ENCODE results near the gene FHAD1.
"Not testable (repeated sequence)": the region's sequence is repeated elsewhere in the genome, so short reads cannot be mapped to it uniquely, and the experiment has no call there.

FHAD1 gene

GRCh38 chr1:15276691-15277446 lies 29.8 kb downstream of the FHAD1 start:
- DNase-seq (ENCODE audit: low spot score), result no peak

GRCh38 chr1:15277447-15277838 lies 30.4 kb downstream of the FHAD1 start:
- no peak for DNase-seq (ENCODE audit: low spot score)

- DNase-seq (ENCODE audit: low spot score), result no peak
Measured at GRCh38 chr1:15277933-15278332, 30.9 kb downstream of the FHAD1 start.

DNA sequence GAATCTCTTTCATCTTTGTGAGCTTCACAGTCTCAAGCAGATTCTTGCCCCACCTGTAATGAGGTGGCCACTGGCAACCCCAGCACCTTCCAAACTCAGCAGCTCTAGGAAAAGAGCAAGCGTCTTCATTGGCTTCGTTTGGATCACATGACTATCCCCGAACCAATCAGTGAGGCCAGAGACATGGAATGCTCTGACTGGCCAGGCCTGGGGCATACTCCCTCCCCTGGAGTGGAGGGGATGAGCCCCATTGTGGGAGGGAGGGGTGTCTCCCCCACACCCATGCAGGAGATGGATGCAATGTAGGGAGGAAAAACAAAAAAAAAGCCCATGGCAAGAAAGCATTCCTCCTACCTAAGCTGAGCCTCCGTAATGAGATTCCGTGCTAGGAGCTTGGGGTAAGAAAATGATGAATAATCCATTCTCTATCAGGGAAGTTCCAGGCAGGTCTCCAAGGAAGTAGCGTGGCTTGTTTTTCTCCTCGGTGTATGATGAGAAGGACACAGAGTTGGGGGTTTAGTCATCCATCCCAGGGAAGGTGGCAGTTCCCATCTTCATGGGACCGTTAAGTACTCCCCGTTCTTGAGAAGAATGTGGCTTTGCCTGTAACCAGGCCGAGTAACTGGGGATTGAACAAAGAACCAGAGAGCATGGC lies 32.7 kb downstream of the FHAD1 start:
- no peak for DNase-seq (ENCODE audit: low spot score)

DNA sequence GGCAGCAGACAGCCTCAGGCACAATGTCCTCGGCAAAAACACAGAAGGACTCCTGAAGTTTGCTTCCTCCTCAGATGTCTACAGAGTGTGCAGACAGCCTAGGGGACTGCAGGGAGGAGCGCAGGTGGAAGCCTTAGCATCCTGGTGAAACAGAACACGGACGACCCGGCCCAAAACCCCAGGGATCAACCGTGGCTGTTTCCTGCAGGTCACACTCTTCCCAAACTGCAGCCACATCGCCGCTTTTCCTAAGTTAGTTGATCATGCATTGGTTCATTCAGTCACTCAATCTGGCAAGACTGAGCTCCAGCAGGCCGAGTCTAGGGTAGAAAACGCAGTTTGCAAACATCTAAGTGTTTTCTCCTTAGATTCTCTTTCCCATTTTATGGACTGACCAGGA lies 33.4 kb downstream of the FHAD1 start:
- no peak for DNase-seq (ENCODE audit: low spot score)

DNA sequence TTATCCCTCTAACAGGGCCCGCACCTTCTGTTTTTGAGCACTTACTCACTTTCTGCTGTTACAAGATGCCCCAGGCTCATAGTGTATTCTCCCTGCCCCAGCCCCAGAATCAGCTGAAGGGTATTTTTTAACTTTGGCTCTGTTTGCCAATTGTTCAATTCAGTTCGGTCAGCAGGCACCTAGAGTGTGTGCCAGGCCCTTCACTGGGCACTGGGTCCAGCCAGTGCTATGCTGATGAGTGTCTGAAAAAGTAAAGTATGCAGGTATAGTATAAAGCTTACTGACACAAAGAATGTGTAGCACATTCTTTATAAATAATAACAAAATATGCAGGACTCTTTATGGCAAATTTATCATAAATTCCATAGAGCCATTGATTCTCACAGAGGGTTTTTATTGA lies 35.0 kb downstream of the FHAD1 start:
- DNase-seq (ENCODE audit: low spot score), result no peak

GRCh38 chr1:15282810-15283474 lies 35.9 kb downstream of the FHAD1 start:
- no peak for DNase-seq (ENCODE audit: low spot score)

GRCh38 chr1:15283526-15283925 lies 36.5 kb downstream of the FHAD1 start:
- no peak for DNase-seq (ENCODE audit: low spot score)

DNA sequence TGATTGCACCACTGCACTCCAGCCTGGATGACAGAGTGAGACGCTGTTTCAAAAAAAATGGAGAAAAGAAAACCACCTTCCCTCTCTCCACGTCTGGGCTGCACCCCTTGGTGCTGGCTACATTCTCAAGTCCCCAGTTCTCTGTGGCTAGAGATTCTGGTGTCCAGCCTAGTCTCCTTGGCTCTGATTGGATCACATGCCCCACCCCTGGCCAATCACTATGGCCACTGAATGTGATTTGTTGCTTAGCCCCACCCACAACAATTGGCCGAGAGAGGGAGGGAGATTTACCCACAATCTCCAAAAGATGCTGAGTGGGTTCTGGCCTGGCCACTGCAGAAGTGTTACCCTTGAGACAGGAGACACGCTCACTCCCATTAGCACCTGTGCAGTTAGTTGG lies 39.4 kb downstream of the FHAD1 start:
- no peak for DNase-seq (ENCODE audit: low spot score)

DNA sequence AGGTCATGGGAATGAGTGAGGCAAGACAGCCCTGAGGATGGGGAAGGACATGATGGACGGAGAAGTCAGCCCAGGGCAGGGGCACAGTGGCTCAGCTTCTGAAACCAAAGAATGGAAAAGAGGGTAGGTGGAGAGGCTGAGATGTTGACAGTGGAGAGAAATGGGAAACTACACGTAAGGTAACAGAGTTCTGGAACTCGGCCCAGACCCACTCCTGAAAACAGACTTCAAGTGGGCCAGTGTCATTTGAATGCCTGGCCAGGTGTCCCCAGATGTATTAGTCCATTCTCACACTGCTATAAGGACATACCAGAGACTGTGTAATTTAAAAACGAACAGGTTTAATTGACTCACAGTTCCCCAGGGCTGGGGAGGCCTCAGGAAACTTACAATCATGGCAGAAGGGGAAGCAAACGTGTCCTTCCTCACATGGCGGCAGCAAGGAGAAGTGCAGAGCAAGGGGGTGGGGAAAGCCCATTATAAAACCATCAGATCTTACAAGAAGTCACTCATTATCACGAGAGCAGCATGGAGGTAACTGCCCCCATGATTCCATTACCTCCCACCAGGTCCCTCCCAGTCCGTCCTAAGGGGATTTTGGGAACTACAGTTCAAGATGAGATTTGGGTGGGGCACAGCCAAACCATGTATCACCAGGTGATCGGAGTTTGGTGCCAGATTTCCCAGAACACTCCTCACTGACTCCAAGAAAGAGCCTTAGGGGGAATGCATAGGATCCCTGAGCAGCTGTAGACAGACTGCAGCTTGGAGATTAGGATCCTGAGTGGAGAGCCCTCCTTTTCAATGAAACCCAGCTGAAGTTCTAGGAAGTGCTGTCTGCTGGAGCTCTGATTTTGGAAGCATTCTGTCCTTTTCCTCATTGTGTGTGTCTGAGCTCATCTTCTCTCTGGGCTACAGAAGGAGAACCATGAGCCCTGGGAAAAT lies 40.3 kb downstream of the FHAD1 start:
- no peak for DNase-seq (ENCODE audit: low spot score)

- DNase-seq (ENCODE audit: low spot score), result no peak
Measured at GRCh38 chr1:15288173-15288926, 41.3 kb downstream of the FHAD1 start.

DNA sequence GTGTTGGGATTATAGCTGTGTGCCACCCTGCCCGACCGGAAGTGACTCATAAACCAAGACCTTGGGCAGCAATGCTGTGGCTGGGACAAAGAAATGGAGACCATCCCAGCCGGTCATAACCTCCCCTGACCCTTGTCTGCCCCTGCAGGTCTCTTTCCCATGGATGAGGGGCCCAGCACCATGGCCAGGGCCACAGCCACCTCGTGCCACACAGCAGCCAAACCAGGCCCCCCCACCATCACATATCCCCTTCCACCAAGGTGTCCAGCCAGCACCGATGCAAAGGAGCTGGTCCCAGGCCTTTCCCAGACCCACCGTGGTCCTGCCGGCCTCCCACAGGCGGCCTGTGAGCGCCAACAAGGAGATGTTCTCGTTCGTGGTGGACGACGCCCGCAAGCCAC lies 42.2 kb downstream of the FHAD1 start:
- no peak for DNase-seq (ENCODE audit: low spot score)

DNA sequence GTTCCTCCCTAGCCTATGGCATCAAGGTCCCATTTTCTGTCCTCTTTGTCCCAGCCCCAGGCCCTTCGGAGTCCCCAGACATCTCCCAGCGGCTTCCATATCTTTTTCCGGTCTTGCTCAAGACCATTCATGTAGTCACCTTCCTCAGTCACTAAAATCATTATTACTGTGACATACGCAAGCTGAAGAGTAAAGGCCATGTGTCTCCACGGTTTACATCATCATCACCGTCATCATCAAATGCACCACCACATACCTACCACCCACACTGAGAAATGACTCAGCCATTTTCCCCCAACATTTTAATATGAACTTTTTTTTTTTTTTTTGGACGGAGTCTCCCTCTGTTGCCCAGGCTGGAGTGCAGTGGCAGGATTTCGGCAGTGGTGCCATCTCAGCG lies 43.4 kb downstream of the FHAD1 start:
- DNase-seq (ENCODE audit: low spot score), result no peak

- DNase-seq (ENCODE audit: low spot score), result no peak
Measured at GRCh38 chr1:15295696-15296095, 48.7 kb downstream of the FHAD1 start.

DNA sequence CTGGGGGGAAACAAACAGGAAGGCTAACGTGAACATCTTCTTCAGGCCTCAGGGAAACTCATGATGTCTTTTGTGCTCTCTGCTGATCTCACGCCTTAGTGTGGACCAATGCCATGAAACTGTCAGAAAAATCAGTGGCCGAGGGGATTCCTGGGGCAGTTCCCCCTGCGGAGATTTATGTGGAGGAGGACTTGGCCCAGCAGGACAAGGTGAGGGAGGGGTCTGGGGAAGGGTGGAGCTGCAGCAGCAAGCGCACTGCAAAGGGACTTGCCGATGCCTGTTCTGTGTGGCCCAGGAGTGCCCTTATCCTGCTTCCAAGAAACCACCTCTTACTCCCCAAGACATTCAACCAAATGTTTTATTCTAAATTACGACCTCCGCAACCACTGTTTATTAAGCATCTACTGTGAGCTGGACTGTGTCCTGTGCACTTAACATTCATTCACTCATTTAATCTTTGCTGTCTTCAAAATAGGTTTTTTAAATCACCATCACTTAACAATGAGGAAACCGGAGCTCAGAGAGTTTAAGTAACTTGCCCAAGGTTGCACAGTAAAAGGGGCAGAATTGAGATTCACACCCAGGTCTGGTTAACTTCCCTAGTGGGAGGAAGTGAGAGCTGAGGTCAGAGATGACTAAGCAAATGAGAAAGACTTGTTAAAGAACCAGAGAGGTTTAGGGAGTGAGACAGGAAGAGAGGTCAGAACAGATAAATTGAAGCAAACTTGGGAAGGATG lies 49.7 kb downstream of the FHAD1 start:
- DNase-seq (ENCODE audit: low spot score), result no peak

DNA sequence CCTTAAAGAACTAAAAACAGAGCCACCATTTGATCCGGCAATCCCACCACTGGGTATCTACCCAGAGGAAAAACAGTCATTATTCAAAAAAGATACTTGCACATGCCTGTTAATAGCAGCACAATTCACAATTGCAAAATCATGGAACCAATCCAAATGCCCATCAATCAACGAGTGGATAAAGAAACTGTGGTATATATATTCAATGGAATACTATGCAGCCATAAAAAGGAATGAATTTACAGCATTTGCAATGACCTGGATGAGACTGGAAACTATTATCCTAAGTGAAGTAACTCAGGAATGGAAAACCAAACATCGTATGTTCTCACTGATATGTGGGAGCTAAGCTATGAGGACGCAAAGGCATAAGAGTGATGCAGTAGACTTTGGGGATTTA lies 51.0 kb downstream of the FHAD1 start:
- DNase-seq (ENCODE audit: low spot score), result not testable (repeated sequence)

- no peak for DNase-seq (ENCODE audit: low spot score)
Measured at GRCh38 chr1:15299179-15299578, 52.2 kb downstream of the FHAD1 start.

- no peak for DNase-seq (ENCODE audit: low spot score)
Measured at GRCh38 chr1:15299806-15300205, 52.8 kb downstream of the FHAD1 start.

- DNase-seq (ENCODE audit: low spot score), result no peak
Measured at GRCh38 chr1:15303935-15304334, 56.9 kb downstream of the FHAD1 start.

DNA sequence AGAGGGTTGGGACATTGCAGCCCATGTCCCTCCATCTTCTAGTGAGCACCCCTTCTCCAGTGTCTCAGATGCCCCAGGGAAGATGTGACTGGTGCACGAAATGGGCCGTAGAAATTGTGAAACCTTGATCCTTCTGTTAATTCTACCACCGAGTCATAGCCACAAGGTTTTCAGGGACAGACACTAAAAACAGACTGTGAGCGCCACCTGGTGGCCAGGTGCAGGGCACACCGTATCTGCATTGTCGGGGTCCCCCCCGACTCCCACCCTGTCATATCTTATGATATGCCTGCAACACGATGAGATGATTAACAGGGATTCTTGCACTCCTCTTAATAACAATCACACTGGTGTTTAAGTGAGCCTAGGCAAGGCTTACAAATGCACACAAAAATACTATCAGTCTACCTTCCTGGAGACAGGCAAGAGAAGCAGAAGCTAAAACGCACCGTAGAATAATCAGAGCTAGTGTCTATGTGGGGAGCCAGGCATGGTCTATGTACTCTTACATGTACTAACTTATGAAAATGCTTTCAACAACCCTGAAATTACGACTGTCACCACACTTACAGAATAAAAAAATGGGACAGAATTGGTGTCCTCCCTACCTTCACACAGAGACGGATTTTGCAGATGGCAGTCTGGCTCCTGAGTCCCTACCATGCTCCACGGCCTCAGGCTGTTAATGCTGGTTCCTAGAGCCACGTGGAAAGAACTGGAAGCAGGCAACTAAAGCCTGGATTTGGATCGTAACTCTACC lies 57.9 kb downstream of the FHAD1 start:
- DNase-seq (ENCODE audit: low spot score), result no peak

All from AG08395 (cell line).